Ascending aorta (tissue), 2 donors: Measurements from ENCODE around the gene RAB9A. TPM values are rescaled to one million over a fixed set of nuclear protein-coding genes. Genes with fewer than 3 reads are reported as not detected.

Experiments
- DNase-seq, 2 donors: peaks; one replicate each; pipeline ENCODE4 v3.0.0-alpha.2; 2019; ENCODE audit warnings: low spot score in 2 of 2
- H3K27ac ChIP-seq, 2 donors: fragments of 200-600 bp; sonication (generic); one replicate each; pipeline ENCODE4 v1.5.1; 2016 to 2017; ENCODE audit warnings: mild to moderate bottlenecking in 1 of 2
- H3K27me3 ChIP-seq: fragments of 200-600 bp; sonication (generic); one replicate; pipeline ENCODE4 v1.5.1; 2017
- H3K36me3 ChIP-seq, 2 donors: fragments of 200-600 bp; sonication (generic); one replicate each; pipeline ENCODE4 v1.5.1; 2016
- H3K4me1 ChIP-seq, 2 donors: fragments of 200-600 bp; sonication (generic); one replicate each; pipeline ENCODE4 v1.5.1; 2016 to 2017; ENCODE audit warnings: mild to moderate bottlenecking in 1 of 2
- H3K4me3 ChIP-seq, 2 donors: fragments of 200-600 bp; sonication (generic); one replicate each; pipeline ENCODE4 v1.5.1; 2016 to 2017; ENCODE audit warnings: mild to moderate bottlenecking in 1 of 2
- H3K9me3 ChIP-seq, 2 donors: fragments of 200-600 bp; sonication (generic); one replicate each; pipeline ENCODE4 v1.5.1; 2016
- intact Hi-C: fragments of 100-400 bp; cut with DNase I; formaldehyde crosslinking; loops from one replicate; pipeline ENCODE4 v1.15.1; 2023
- total RNA-seq: library from RNA; depleted of rRNA; stranded (reverse); fragments of >200 nt; gene quantifications from one replicate; pipeline ENCODE4 v1.1.0, GENCODE V29; 2016
- TF ChIP-seq, protein P1 (sequence below), 3 experiments: fragments of 200-600 bp in 2 of 3; fragments of 450-650 bp in 1 of 3; sonication (generic) in 2 of 3; IDR thresholded peaks; one replicate each; pipeline ENCODE4 v1.5.1; 2016 to 2019; ENCODE audit warnings: antibody characterized with exemption in 3 of 3, mild to moderate bottlenecking in 1 of 3, moderate library complexity in 1 of 3

The RAB9A gene
- total RNA-seq, 1 donor from 2014 or later = 1.5 TPM

- intact Hi-C loops = loop anchor here (2.0 kb wide), 1 partner anchor 281 kb away; no protein-coding TSS in a partner anchor
- Histone ChIP-seq H3K4me3 (no peak overlapping the region), H3K4me1 (no peaks in the 10 kb centered on the region), H3K27ac (no peak overlapping the region), H3K36me3 (peaks cover 20 to 56% of the 10 kb centered on the region in 2 donors), H3K27me3 (no peaks in the 10 kb centered on the region), H3K9me3 (no peaks in the 10 kb centered on the region)
- TF ChIP-seq, protein P1, sequence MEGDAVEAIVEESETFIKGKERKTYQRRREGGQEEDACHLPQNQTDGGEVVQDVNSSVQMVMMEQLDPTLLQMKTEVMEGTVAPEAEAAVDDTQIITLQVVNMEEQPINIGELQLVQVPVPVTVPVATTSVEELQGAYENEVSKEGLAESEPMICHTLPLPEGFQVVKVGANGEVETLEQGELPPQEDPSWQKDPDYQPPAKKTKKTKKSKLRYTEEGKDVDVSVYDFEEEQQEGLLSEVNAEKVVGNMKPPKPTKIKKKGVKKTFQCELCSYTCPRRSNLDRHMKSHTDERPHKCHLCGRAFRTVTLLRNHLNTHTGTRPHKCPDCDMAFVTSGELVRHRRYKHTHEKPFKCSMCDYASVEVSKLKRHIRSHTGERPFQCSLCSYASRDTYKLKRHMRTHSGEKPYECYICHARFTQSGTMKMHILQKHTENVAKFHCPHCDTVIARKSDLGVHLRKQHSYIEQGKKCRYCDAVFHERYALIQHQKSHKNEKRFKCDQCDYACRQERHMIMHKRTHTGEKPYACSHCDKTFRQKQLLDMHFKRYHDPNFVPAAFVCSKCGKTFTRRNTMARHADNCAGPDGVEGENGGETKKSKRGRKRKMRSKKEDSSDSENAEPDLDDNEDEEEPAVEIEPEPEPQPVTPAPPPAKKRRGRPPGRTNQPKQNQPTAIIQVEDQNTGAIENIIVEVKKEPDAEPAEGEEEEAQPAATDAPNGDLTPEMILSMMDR (IDR thresholded peaks at IDR 0.05) = peak; percentile 46 to 60 (median 47)
- DNase-seq = no peak
Measured at GRCh38 chrX:13750204-13750603, 61.3 kb downstream of the RAB9A start.

DNA sequence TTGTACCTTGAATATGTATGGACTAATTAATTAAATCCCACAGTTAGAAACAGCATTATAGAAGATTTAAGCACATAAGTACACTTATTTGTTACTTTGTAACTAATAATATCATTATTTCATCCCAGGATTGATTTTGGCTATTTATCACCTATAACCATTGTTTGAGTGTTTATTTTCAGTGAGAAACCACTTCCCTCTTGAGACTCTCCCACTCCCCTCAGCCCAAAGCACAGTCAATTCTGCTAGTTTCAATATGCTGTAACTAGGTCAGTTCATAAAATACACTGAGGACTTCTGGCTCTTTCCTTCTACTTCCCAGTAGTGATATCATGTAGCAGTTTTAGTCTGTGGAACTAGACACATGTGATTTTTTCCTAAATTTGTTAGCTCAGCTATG, 61.9 kb downstream of the RAB9A start:
- Histone ChIP-seq H3K36me3 (peaks cover 18 to 52% of the 10 kb centered on the region in 2 donors), H3K27ac (no peak overlapping the region), H3K27me3 (no peaks in the 10 kb centered on the region), H3K4me3 (no peak overlapping the region), H3K4me1 (no peaks in the 10 kb centered on the region), H3K9me3 (no peaks in the 10 kb centered on the region)
- TF ChIP-seq, protein P1 (IDR thresholded peaks at IDR 0.05) = no peak
- DNase-seq = no peak
- intact Hi-C loops = loop anchor here (2.0 kb wide), 1 partner anchor 280 kb away; no protein-coding TSS in a partner anchor

GRCh38 chrX:13752141-13752540, 63.2 kb downstream of the RAB9A start:
- H3K36me3 ChIP-seq = peaks cover 18 to 49% of the 10 kb centered on the region in 2 donors
- H3K9me3 ChIP-seq = no peaks in the 10 kb centered on the region
- DNase-seq = no peak
- intact Hi-C loops = no loop called here
- H3K27ac ChIP-seq = no peak overlapping the region
- no peak overlapping the region for H3K4me3 ChIP-seq
- no peaks in the 10 kb centered on the region for H3K27me3 ChIP-seq
- no peaks in the 10 kb centered on the region for H3K4me1 ChIP-seq
- TF ChIP-seq, protein P1 (IDR thresholded peaks at IDR 0.05) = no peak

- intact Hi-C loops = no loop called here
Measured at GRCh38 chrX:13752646-13753045, 63.7 kb downstream of the RAB9A start.

GRCh38 chrX:13754765-13755164, 65.8 kb downstream of the RAB9A start:
- H3K27ac ChIP-seq = no peak overlapping the region
- H3K9me3 ChIP-seq = no peaks in the 10 kb centered on the region
- TF ChIP-seq, protein P1 (IDR thresholded peaks at IDR 0.05) = no peak
- no peak for DNase-seq
- H3K36me3 ChIP-seq = peaks cover 31 to 72% of the 10 kb centered on the region in 2 donors
- H3K4me3 ChIP-seq = no peak overlapping the region
- intact Hi-C loops = no loop called here
- no peaks in the 10 kb centered on the region for H3K27me3 ChIP-seq
- no peaks in the 10 kb centered on the region for H3K4me1 ChIP-seq

More at GRCh38 chrX:13752646-13753045, 63.7 kb downstream of the RAB9A start:
- peaks cover 19 to 51% of the 10 kb centered on the region in 2 donors for H3K36me3 ChIP-seq
- H3K4me1 ChIP-seq = no peaks in the 10 kb centered on the region
- no peak for DNase-seq
- TF ChIP-seq, protein P1 (IDR thresholded peaks at IDR 0.05) = no peak
- H3K27ac ChIP-seq = no peak overlapping the region
- no peaks in the 10 kb centered on the region for H3K9me3 ChIP-seq
- H3K4me3 ChIP-seq = no peak overlapping the region
- H3K27me3 ChIP-seq = no peaks in the 10 kb centered on the region

DNA sequence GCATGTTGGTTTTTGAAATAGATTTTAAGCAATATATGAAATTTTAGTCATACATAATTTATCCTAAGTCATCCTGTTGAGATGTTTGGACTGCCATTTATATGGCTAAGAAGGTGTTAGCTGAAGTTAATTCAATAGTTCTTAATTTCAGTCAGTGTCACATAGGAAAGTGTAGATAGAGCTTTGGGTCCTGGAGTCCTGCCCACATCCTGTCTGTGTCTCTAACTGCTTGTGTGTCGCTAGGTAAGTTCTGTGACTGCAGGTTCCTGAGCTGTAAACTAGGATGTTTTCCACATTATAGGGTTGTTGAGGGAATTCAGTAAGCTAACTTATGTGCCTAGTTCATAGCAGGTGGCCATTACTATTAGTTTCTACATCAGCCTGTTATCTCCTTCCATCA, 66.3 kb downstream of the RAB9A start:
- DNase-seq = no peak
- Histone ChIP-seq H3K27ac (no peak overlapping the region), H3K4me3 (no peak overlapping the region), H3K27me3 (no peaks in the 10 kb centered on the region), H3K9me3 (no peaks in the 10 kb centered on the region), H3K4me1 (no peaks in the 10 kb centered on the region), H3K36me3 (peaks cover 31 to 76% of the 10 kb centered on the region in 2 donors)
- TF ChIP-seq, protein P1 (IDR thresholded peaks at IDR 0.05) = no peak
- intact Hi-C loops = no loop called here
